DND-41 (cell line): Measurements from ENCODE around the gene RIT2.

Source experiments
- ATAC-seq: fragments of 200-7000 bp; cut with Tn5 transposase; 3 replicates; pipeline ENCODE4 v1.9.1; 2021; ENCODE audit warnings: low read depth; ENCODE audit not compliant: insufficient read depth
- DNase-seq: peaks from one replicate; pipeline ENCODE4 v3.0.0-alpha.2; 2020
- H2AFZ ChIP-seq: 2 replicates; pipeline ENCODE4 v1.6.0; 2012; ENCODE audit warnings: low read depth, low read length
- H3K27ac ChIP-seq: 2 replicates; pipeline ENCODE4 v1.5.1; 2012; ENCODE audit warnings: low read length, inconsistent platforms
- H3K27me3 ChIP-seq: fragments of 200-600 bp; sonication (generic); 2 replicates; pipeline ENCODE4 v1.6.0; 2012; ENCODE audit warnings: low read length, mild to moderate bottlenecking, inconsistent platforms; ENCODE audit not compliant: insufficient read depth, poor library complexity
- H3K36me3 ChIP-seq: 2 replicates; pipeline ENCODE4 v1.5.1; 2012; ENCODE audit warnings: low read length, inconsistent platforms; ENCODE audit not compliant: insufficient read depth
- H3K4me1 ChIP-seq: 2 replicates; pipeline ENCODE4 v1.5.1; 2012; ENCODE audit warnings: mild to moderate bottlenecking, low read length; ENCODE audit not compliant: insufficient read depth
- H3K4me2 ChIP-seq: 2 replicates; pipeline ENCODE4 v1.6.0; 2012; ENCODE audit warnings: mild to moderate bottlenecking, moderate library complexity, low read length, inconsistent platforms; ENCODE audit not compliant: insufficient read depth
- H3K4me3 ChIP-seq, 2 experiments: fragments of 200-600 bp in 1 of 2; shearing (Covaris generic) in 1 of 2; 2 replicates each; pipeline ENCODE4 v1.5.1; 2012 to 2016; ENCODE audit warnings: inconsistent platforms in 2 of 2, low read length in 2 of 2, mild to moderate bottlenecking in 2 of 2, low read depth in 1 of 2, moderate library complexity in 1 of 2
- H3K79me2 ChIP-seq: 2 replicates; pipeline ENCODE4 v1.6.0; 2012; ENCODE audit warnings: low read length, inconsistent platforms; ENCODE audit not compliant: insufficient read depth
- H3K9ac ChIP-seq: 2 replicates; pipeline ENCODE4 v1.6.0; 2012; ENCODE audit warnings: low read depth, mild to moderate bottlenecking, inconsistent platforms, low read length, moderate library complexity
- H3K9me3 ChIP-seq: 2 replicates; pipeline ENCODE4 v1.5.1; 2012; ENCODE audit warnings: low read length, moderate library complexity, mild to moderate bottlenecking, inconsistent platforms; ENCODE audit not compliant: insufficient read depth, severe bottlenecking
- H4K20me1 ChIP-seq: 2 replicates; pipeline ENCODE4 v1.6.0; 2012; ENCODE audit warnings: low read length; ENCODE audit not compliant: insufficient read depth
- CTCF ChIP-seq: IDR thresholded peaks from 2 replicates; pipeline ENCODE4 v1.5.1; 2012; ENCODE audit warnings: borderline replicate concordance, low read length, moderate library complexity, mild to moderate bottlenecking; ENCODE audit not compliant: poor library complexity, severe bottlenecking; ENCODE audit errors: extremely low read depth
- EZH2 ChIP-seq: IDR thresholded peaks from 3 replicates; pipeline ENCODE4 v1.6.1; 2012; ENCODE audit warnings: borderline replicate concordance, low read depth, mild to moderate bottlenecking, moderate library complexity, low read length, inconsistent platforms; ENCODE audit not compliant: severe bottlenecking

RIT2 gene

GRCh38 chr18:43159926-43160325 is 44.4 kb upstream of the RIT2 start:
- no peak for DNase-seq
- H3K4me3 ChIP-seq = no peak overlapping the region
- H3K27ac ChIP-seq = no peak overlapping the region
- H4K20me1 ChIP-seq = no peaks in the 10 kb centered on the region
- no peak for TF ChIP-seq CTCF
- H3K9me3 ChIP-seq = no peaks in the 10 kb centered on the region
- H3K27me3 ChIP-seq = no peaks in the 10 kb centered on the region
- no peaks in the 10 kb centered on the region for H3K4me1 ChIP-seq
- H2AFZ ChIP-seq = no peak overlapping the region
- H3K79me2 ChIP-seq = no peaks in the 10 kb centered on the region
- H3K4me2 ChIP-seq = no peak overlapping the region
- H3K36me3 ChIP-seq = no peaks in the 10 kb centered on the region
- no peak for ATAC-seq
- no peak overlapping the region for H3K9ac ChIP-seq

DNA sequence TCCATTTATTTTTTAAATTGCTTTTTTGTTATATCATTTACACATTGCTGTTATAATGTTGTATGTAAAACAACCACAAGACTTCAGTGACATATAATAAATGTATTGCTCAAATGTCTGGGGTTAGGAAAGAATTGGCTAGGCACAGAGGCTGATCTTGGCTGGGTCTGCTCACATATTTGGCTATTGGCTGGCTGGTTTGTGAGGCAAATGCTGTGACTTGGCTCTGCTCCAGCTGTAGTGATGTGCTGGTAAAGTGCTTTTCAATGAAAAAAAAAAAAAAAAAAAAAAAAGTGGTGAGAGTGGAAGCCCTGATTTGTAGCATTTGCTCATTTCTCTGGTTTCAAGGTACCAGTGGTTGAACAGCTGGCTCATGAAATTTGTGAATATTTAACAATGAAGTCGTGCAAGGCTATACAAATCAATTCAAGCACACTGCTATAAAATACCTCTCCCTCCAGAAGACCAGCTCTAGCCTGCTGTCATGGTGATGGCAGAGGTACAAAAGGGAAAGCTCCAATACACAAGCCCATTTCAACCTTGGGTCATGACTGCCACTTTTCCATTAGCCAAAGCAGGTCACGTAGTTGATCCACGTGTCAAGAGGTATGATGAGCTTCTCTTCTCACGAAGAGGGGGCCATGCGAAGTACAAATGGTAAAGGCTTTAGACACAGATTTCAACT is 43.7 kb upstream of the RIT2 start:
- no peak for DNase-seq
- Histone ChIP-seq H3K4me2 (no peak overlapping the region), H3K9me3 (no peaks in the 10 kb centered on the region), H2AFZ (no peak overlapping the region), H3K27ac (no peak overlapping the region), H3K4me3 (no peak overlapping the region), H3K79me2 (no peaks in the 10 kb centered on the region), H3K36me3 (no peaks in the 10 kb centered on the region), H4K20me1 (no peaks in the 10 kb centered on the region), H3K9ac (no peak overlapping the region), H3K27me3 (no peaks in the 10 kb centered on the region), H3K4me1 (no peaks in the 10 kb centered on the region)
- ATAC-seq = no peak
- TF ChIP-seq EZH2 (no peak), CTCF (no peak)

GRCh38 chr18:43158381-43158780 is 42.9 kb upstream of the RIT2 start:
- no peaks in the 10 kb centered on the region for H3K36me3 ChIP-seq
- no peaks in the 10 kb centered on the region for H3K79me2 ChIP-seq
- H3K27ac ChIP-seq = no peak overlapping the region
- no peak overlapping the region for H3K4me2 ChIP-seq
- H3K9me3 ChIP-seq = no peaks in the 10 kb centered on the region
- H3K9ac ChIP-seq = no peak overlapping the region
- no peak overlapping the region for H2AFZ ChIP-seq
- no peaks in the 10 kb centered on the region for H4K20me1 ChIP-seq
- H3K4me1 ChIP-seq = no peaks in the 10 kb centered on the region
- ATAC-seq = no peak
- H3K4me3 ChIP-seq = no peak overlapping the region
- TF ChIP-seq EZH2 = no peak
- no peak for TF ChIP-seq CTCF
- no peak for DNase-seq
- H3K27me3 ChIP-seq = no peaks in the 10 kb centered on the region

GRCh38 chr18:43155842-43156241 is 40.4 kb upstream of the RIT2 start:
- Histone ChIP-seq H3K4me3 (no peak overlapping the region), H2AFZ (no peak overlapping the region), H3K9me3 (no peaks in the 10 kb centered on the region), H3K4me2 (no peak overlapping the region), H3K79me2 (no peaks in the 10 kb centered on the region), H3K27me3 (no peaks in the 10 kb centered on the region), H3K9ac (no peak overlapping the region), H3K36me3 (no peaks in the 10 kb centered on the region), H4K20me1 (no peaks in the 10 kb centered on the region), H3K27ac (no peak overlapping the region), H3K4me1 (no peaks in the 10 kb centered on the region)
- DNase-seq = no peak
- TF ChIP-seq EZH2 (no peak), CTCF (no peak)
- no peak for ATAC-seq
